Heart right ventricle (tissue), 16 donors: ENCODE measurements around the gene GPC3. TPM values are rescaled to one million over a fixed set of nuclear protein-coding genes. Genes with fewer than 3 reads are reported as not detected.

Experiments used
- ATAC-seq, 8 donors: fragments of 200-7000 bp; cut with Tn5 transposase; one replicate each; pipeline ENCODE4 v1.9.1; 2020; ENCODE audit warnings: mild to moderate bottlenecking in 8 of 8, moderate library complexity in 8 of 8, moderate number of reproducible peaks in 1 of 8
- DNase-seq, 2 donors: peaks; one replicate each; pipeline ENCODE4 v3.0.0-alpha.2; 2020
- H3K27ac ChIP-seq, 10 donors: fragments of 200-600 bp; sonication (generic) in 2 of 10; one replicate each; pipeline versions ENCODE4 v1.5.0 to v1.8.0; 2020 to 2022; ENCODE audit warnings: mild to moderate bottlenecking in 3 of 10
- H3K27me3 ChIP-seq, 7 donors: fragments of 200-600 bp; one replicate each; pipeline ENCODE4 v1.8.0; 2021 to 2022; ENCODE audit warnings: mild to moderate bottlenecking in 2 of 7
- H3K36me3 ChIP-seq, 9 donors: fragments of 200-600 bp; sonication (generic) in 1 of 9; one replicate each; pipeline versions ENCODE4 v1.5.0 to v1.8.0; 2020 to 2022; ENCODE audit warnings: mild to moderate bottlenecking in 2 of 9
- H3K4me1 ChIP-seq, 9 donors: fragments of 200-600 bp; sonication (generic) in 1 of 9; one replicate each; pipeline versions ENCODE4 v1.5.0 to v1.8.0; 2020 to 2022; ENCODE audit warnings: mild to moderate bottlenecking in 4 of 9
- H3K4me3 ChIP-seq, 10 donors: fragments of 200-600 bp; sonication (generic) in 2 of 10; one replicate each; pipeline versions ENCODE4 v1.5.0 to v1.8.0; 2020 to 2022; ENCODE audit warnings: mild to moderate bottlenecking in 7 of 10, moderate library complexity in 2 of 10
- H3K9me3 ChIP-seq, 11 donors: fragments of 200-600 bp in 10 of 11; sonication (generic) in 2 of 11; one replicate each; pipeline versions ENCODE4 v1.5.0 to v1.8.0; 2013 to 2022; ENCODE audit warnings: mild to moderate bottlenecking in 2 of 11, control low read depth in 1 of 11, moderate library complexity in 1 of 11
- CTCF ChIP-seq, 9 donors: fragments of 200-600 bp; sonication (generic) in 2 of 9; IDR thresholded peaks; one replicate each; pipeline versions ENCODE4 v1.5.0 to v1.8.0; 2021 to 2022; ENCODE audit warnings: antibody characterized with exemption in 9 of 9, mild to moderate bottlenecking in 5 of 9, moderate library complexity in 1 of 9
- WGBS, 2 donors: extraction: QIAGEN DNeasy Blood & Tissue Kit; methylation state at CpG; one replicate each; pipeline ENCODE4 v1.1.7; 2013; ENCODE audit warnings: inconsistent platforms in 1 of 2; 5-methylcytosine and 5-hydroxymethylcytosine counted together
- intact Hi-C, 10 donors: fragments of 100-400 bp; cut with DNase I; formaldehyde crosslinking; loops; one replicate each; pipeline versions ENCODE4 v1.11.1 to v1.14.2; 2022
- polyA plus RNA-seq, 2 donors: library from polyadenylated mRNA; stranded (reverse); fragments of 200-250 nt; gene quantifications; one replicate each; pipeline ENCODE4 v1.2.3, GENCODE V29; 2013
- total RNA-seq, 10 donors: library from RNA; stranded (reverse); fragmentation: NEBNext Ultra II Directional in 3 of 10; extraction: Animal tissue kit (Norgen Biotek cat#: 25700) in 3 of 10; gene quantifications; one replicate each; pipeline versions ENCODE4 v1.2.1 to v1.2.4, GENCODE V29; 2021 to 2023
- donor health status: Arrhythmogenic right ventricular cardiomyopathy.
- donor health status: ischemic (EF 13 %, LVEDD 7.1; RV severe dilation, severe dysfunction).
- donor health status: healthy with polysubstance abuse.
- donor health status: DM: no; HTN: yes; CAD: no.
- donor health status: DM: no; HTN: no; CAD: no.
- donor health status: ischemic (EF 25% LVEDD 6.9; RV normal size, moderate dysfunction).
- donor health status: ischemic (EF 25% LVEDD 5.7; RV mildly dilated, moderate dysfunction).
- donor health status: healthy.
- donor health status: DM: yes; HTN: yes; CAD: no.
- donor health status: Ischemic cardiomyopathy.
- donor health status: ischemic (EF 35%, LVEDD 5.7; RV mildly dilated, moderate dysfunction).
- donor health status: nonischemic (EF 11% LVEDD 7.7; RV severe dilation, severe dysfunction).
- donor health status: DM: yes; HTN: yes; CAD: no.
- donor health status: PGD.
- donor health status: ischemic (EF 29% LVEDD 5.4; RV normal size, mild dysfunction).
- donor health status: nonischemic (EF 23%, LVEDD 6.1; RV moderate dilation, normal function).

The GPC3 gene
- total and polyA plus RNA-seq, 12 donors: 0.66 to 5.6 (median 3.4) TPM

- TF ChIP-seq CTCF (IDR thresholded peaks at IDR 0.05): no peak
- intact Hi-C loops: no loop called here
- 79 to 83% methylated on average over 4 of the region's 4 CpGs for WGBS, 2 donors
- DNase-seq: no peak
- Histone ChIP-seq H3K27me3 (peaks cover 0 to 37% (median 0%) of the 10 kb centered on the region in 7 donors), H3K4me3 (no peak overlapping the region), H3K27ac (no peak overlapping the region), H3K9me3 (no peaks in the 10 kb centered on the region), H3K36me3 (no peaks in the 10 kb centered on the region), H3K4me1 (no peaks in the 10 kb centered on the region)
- no peak for ATAC-seq
Measured at GRCh38 chrX:133587071-133587470, 398.3 kb downstream of the GPC3 start.

GRCh38 chrX:133586443-133586842 is 399.0 kb downstream of the GPC3 start:
- intact Hi-C loops: no loop called here

GRCh38 chrX:133583825-133584224 is 401.6 kb downstream of the GPC3 start:
- Histone ChIP-seq H3K9me3 (no peaks in the 10 kb centered on the region), H3K27me3 (peaks cover 0 to 42% (median 0%) of the 10 kb centered on the region in 7 donors), H3K4me3 (no peak overlapping the region), H3K4me1 (no peaks in the 10 kb centered on the region), H3K36me3 (no peaks in the 10 kb centered on the region), H3K27ac (no peak overlapping the region)
- 90 to 95% methylated on average over 2 of the region's 2 CpGs for WGBS, 2 donors
- no peak for TF ChIP-seq CTCF (IDR thresholded peaks at IDR 0.05)
- DNase-seq (no peak), ATAC-seq (no peak)
- intact Hi-C loops: no loop called here

More at GRCh38 chrX:133586443-133586842, 399.0 kb downstream of the GPC3 start:
- Histone ChIP-seq H3K4me1 (no peaks in the 10 kb centered on the region), H3K4me3 (no peak overlapping the region), H3K27ac (no peak overlapping the region), H3K9me3 (no peaks in the 10 kb centered on the region), H3K27me3 (peaks cover 0 to 43% (median 0%) of the 10 kb centered on the region in 7 donors), H3K36me3 (no peaks in the 10 kb centered on the region)
- no peak for ATAC-seq
- TF ChIP-seq CTCF (IDR thresholded peaks at IDR 0.05): no peak
- no peak for DNase-seq
- WGBS, 2 donors: 84 to 88% methylated on average over 4 of the region's 4 CpGs

- DNase-seq (no peak), ATAC-seq (no peak)
- WGBS, 2 donors: 35 to 38% methylated on average over 3 of the region's 3 CpGs
Measured at GRCh38 chrX:133580625-133581024, 404.8 kb downstream of the GPC3 start.

More at GRCh38 chrX:133580625-133581024, 404.8 kb downstream of the GPC3 start:
- H3K4me1 ChIP-seq: no peaks in the 10 kb centered on the region
- no peak overlapping the region for H3K4me3 ChIP-seq
- H3K27me3 ChIP-seq: peaks cover 0 to 31% (median 0%) of the 10 kb centered on the region in 7 donors
- no peaks in the 10 kb centered on the region for H3K9me3 ChIP-seq
- intact Hi-C loops: no loop called here
- no peaks in the 10 kb centered on the region for H3K36me3 ChIP-seq
- no peak for TF ChIP-seq CTCF (IDR thresholded peaks at IDR 0.05)
- no peak overlapping the region for H3K27ac ChIP-seq
